Measurements from ENCODE around the gene AIFM3. TPM values are rescaled to one million over a fixed set of nuclear protein-coding genes. Genes with fewer than 3 reads are reported as not detected.

The AIFM3 gene
- total and polyA plus RNA-seq, 10 donors: 2.0 to 8.7 (median 5.7) TPM

- no peak for DNase-seq
- 87 to 95% (median 91%) methylated on average over 2 of the region's 2 CpGs for WGBS, 5 donors
- Histone ChIP-seq H3K36me3 (peaks cover 0 to under 1% (median 0%) of the 10 kb centered on the region in 6 donors), H3K4me1 (peaks cover 14 to 44% (median 34%) of the 10 kb centered on the region in 6 donors), H3K4me3 (no peak overlapping the region), H3K9me3 (peaks cover 0 to 13% (median 8%) of the 10 kb centered on the region in 8 donors), H3K27ac (no peak overlapping the region), H3K27me3 (replicated peaks in 1 of 7) (no peaks in the 10 kb centered on the region)
- intact Hi-C loops (cut with DNase I; ENCODE audit: low total_unique reads): no loop called here
- TF ChIP-seq CTCF (IDR thresholded peaks at IDR 0.05 in 8 of 11, conservative IDR thresholded peaks at IDR 0.05 in 3 of 11): no peak
- TF ChIP-seq POLR2A (IDR thresholded peaks at IDR 0.05): no peak
- TF ChIP-seq POLR2AphosphoS5 (IDR thresholded peaks at IDR 0.05): no peak
Measured at GRCh38 chr22:20978419-20978818, 11.4 kb downstream of the AIFM3 start.

DNA sequence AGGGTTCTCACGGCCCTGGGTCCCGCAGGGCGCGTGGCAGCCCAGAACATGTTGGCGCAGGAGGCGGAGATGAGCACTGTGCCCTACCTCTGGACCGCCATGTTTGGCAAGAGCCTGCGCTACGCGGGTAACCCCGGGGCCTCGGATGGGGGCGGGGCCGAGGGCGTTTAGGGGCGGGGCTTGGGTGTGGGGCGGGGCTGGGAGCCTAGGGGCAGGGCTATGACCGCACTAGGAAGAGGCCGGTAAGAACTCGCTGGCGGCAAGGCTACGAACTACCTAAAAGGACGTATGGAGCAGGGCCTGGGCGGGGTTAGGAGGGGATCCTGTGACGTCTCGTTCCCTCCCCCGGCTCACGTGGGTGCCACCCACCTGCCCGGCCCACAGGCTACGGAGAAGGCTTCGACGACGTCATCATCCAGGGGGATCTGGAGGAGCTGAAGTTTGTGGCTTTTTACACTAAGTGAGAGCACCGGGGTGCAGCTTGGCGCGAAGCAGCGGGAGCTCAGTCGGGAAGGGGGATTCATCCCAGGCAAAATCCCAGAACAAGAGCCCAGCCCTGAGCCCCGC, 12.3 kb downstream of the AIFM3 start:
- no peaks in the 10 kb centered on the region for H3K27me3 ChIP-seq (replicated peaks in 1 of 7)
- H3K9me3 ChIP-seq: peaks cover 0 to 13% (median 8%) of the 10 kb centered on the region in 8 donors
- intact Hi-C loops (cut with DNase I; ENCODE audit: low total_unique reads): no loop called here
- TF ChIP-seq CTCF (IDR thresholded peaks at IDR 0.05 in 8 of 11, conservative IDR thresholded peaks at IDR 0.05 in 3 of 11) (no peak), POLR2AphosphoS5 (IDR thresholded peaks at IDR 0.05) (peak; percentile 29 to 54 (median 44))
- 15 to 21% (median 19%) methylated on average over 24 to 39 of the region's 39 CpGs for WGBS, 5 donors
- peaks cover 0 to 10% (median 0%) of the 10 kb centered on the region in 6 donors for H3K36me3 ChIP-seq
- H3K27ac ChIP-seq: peak overlapping the region in 1 of 8 donors; percentile 31
- H3K4me1 ChIP-seq: peaks cover 18 to 50% (median 40%) of the 10 kb centered on the region in 6 donors
- no peak for DNase-seq
- H3K4me3 ChIP-seq: peak overlapping the region in 4 of 8 donors; percentile 5 to 77 (median 19)

GRCh38 chr22:20979940-20980453, 12.9 kb downstream of the AIFM3 start:
- H3K9me3 ChIP-seq: peaks cover 0 to 13% (median 8%) of the 10 kb centered on the region in 8 donors
- peaks cover 18 to 50% (median 40%) of the 10 kb centered on the region in 6 donors for H3K4me1 ChIP-seq
- DNase-seq: no peak
- H3K27ac ChIP-seq: peak overlapping the region in 1 of 8 donors; percentile 31
- peak overlapping the region in 4 of 8 donors; percentile 5 to 77 (median 19) for H3K4me3 ChIP-seq
- 49 to 71% (median 62%) methylated on average over 11 to 13 of the region's 13 CpGs for WGBS, 5 donors
- peaks cover 0 to 16% (median 0%) of the 10 kb centered on the region in 6 donors for H3K36me3 ChIP-seq
- intact Hi-C loops (cut with DNase I; ENCODE audit: low total_unique reads): no loop called here
- TF ChIP-seq POLR2AphosphoS5 (IDR thresholded peaks at IDR 0.05) (no peak), POLR2A (IDR thresholded peaks at IDR 0.05) (no peak), CTCF (IDR thresholded peaks at IDR 0.05 in 8 of 11, conservative IDR thresholded peaks at IDR 0.05 in 3 of 11) (no peak)
- H3K27me3 ChIP-seq (replicated peaks in 1 of 7): no peaks in the 10 kb centered on the region

- intact Hi-C loops (cut with DNase I; ENCODE audit: low total_unique reads): no loop called here
- WGBS, 5 donors: 79 to 99% (median 87%) methylated on average over 4 of the region's 4 CpGs
- peak overlapping the region in 1 of 8 donors; percentile 95 for H3K27ac ChIP-seq
- DNase-seq: no peak
- peak overlapping the region in 1 of 8 donors; percentile 77 for H3K4me3 ChIP-seq
- TF ChIP-seq POLR2AphosphoS5 (IDR thresholded peaks at IDR 0.05): no peak
- no peak for TF ChIP-seq POLR2A (IDR thresholded peaks at IDR 0.05)
- TF ChIP-seq CTCF (IDR thresholded peaks at IDR 0.05 in 8 of 11, conservative IDR thresholded peaks at IDR 0.05 in 3 of 11): no peak
- peaks cover 0 to 22% (median 3%) of the 10 kb centered on the region in 6 donors for H3K36me3 ChIP-seq
- peaks cover 18 to 50% (median 40%) of the 10 kb centered on the region in 6 donors for H3K4me1 ChIP-seq
- peaks cover 0 to 13% (median 8%) of the 10 kb centered on the region in 8 donors for H3K9me3 ChIP-seq
- H3K27me3 ChIP-seq (replicated peaks in 1 of 7): no peaks in the 10 kb centered on the region
Measured at GRCh38 chr22:20980523-20980922, 13.5 kb downstream of the AIFM3 start.

All from spleen (tissue), 11 donors.